Breast epithelium (tissue), 4 donors: ENCODE results near the gene MAP3K12. TPM values are rescaled to one million over a fixed set of nuclear protein-coding genes. Genes with fewer than 3 reads are reported as not detected.

ENCODE experiments used
- DNase-seq, 2 donors: peaks; one replicate each; pipeline ENCODE4 v3.0.0-alpha.2; 2019; ENCODE audit warnings: low spot score in 2 of 2
- H3K27ac ChIP-seq, 2 donors: fragments of 200-600 bp; sonication (generic) in 1 of 2; one replicate each; pipeline ENCODE4 v1.5.1; 2016 to 2019; ENCODE audit warnings: mild to moderate bottlenecking in 1 of 2
- H3K27me3 ChIP-seq, 2 donors: fragments of 200-600 bp; sonication (generic) in 1 of 2; one replicate each; pipeline versions ENCODE4 v1.5.1 to v1.6.0; 2017 to 2019; ENCODE audit warnings: control low read depth in 1 of 2, mild to moderate bottlenecking in 1 of 2
- H3K36me3 ChIP-seq: fragments of 200-600 bp; one replicate; pipeline ENCODE4 v1.5.1; 2019
- H3K4me1 ChIP-seq, 2 donors: fragments of 200-600 bp; sonication (generic); one replicate each; pipeline ENCODE4 v1.5.1; 2016 to 2019; ENCODE audit warnings: control low read depth in 1 of 2
- H3K4me3 ChIP-seq, 3 donors: fragments of 200-600 bp; sonication (generic); 1 replicate in 2 of 3; 2 replicates in 1 of 3; pipeline ENCODE4 v1.5.1; 2016 to 2019; ENCODE audit warnings: mild to moderate bottlenecking in 3 of 3, moderate library complexity in 2 of 3
- H3K9me3 ChIP-seq, 2 donors: fragments of 200-600 bp; sonication (generic) in 1 of 2; one replicate each; pipeline ENCODE4 v1.5.1; 2016 to 2019; ENCODE audit warnings: control low read depth in 1 of 2
- CTCF ChIP-seq, 3 donors: fragments of 450-650 bp; IDR thresholded peaks; one replicate each; pipeline ENCODE4 v1.5.1; 2016 to 2017; ENCODE audit warnings: antibody characterized with exemption in 3 of 3, mild to moderate bottlenecking in 3 of 3, moderate library complexity in 3 of 3
- POLR2A ChIP-seq: fragments of 450-650 bp; IDR thresholded peaks from one replicate; pipeline ENCODE4 v1.6.1; 2016; ENCODE audit warnings: antibody characterized with exemption, mild to moderate bottlenecking, moderate library complexity
- POLR2AphosphoS5 ChIP-seq, 3 donors: sonication (generic); formaldehyde crosslinking; IDR thresholded peaks; one replicate each; pipeline ENCODE4 v1.6.1; 2017; ENCODE audit warnings: antibody characterized with exemption in 3 of 3
- intact Hi-C: fragments of 100-400 bp; cut with DNase I; formaldehyde crosslinking; loops from one replicate; pipeline ENCODE4 v1.15.1; 2023; ENCODE audit warnings: low total_unique reads
- total RNA-seq, 3 donors: library from RNA; depleted of rRNA; stranded (reverse); fragments of >200 nt; gene quantifications; one replicate each; pipeline ENCODE4 v1.1.0, GENCODE V29; 2016

The MAP3K12 gene
- total RNA-seq, 3 donors from 2014 or later = 16.4 to 28.8 (median 24.6) TPM

GRCh38 chr12:53508534-53509170, 9.4 kb upstream of the MAP3K12 start:
- Histone ChIP-seq H3K4me3 (no peak overlapping the region), H3K27ac (no peak overlapping the region), H3K9me3 (no peaks in the 10 kb centered on the region), H3K27me3 (no peaks in the 10 kb centered on the region), H3K4me1 (no peaks in the 10 kb centered on the region), H3K36me3 (no peaks in the 10 kb centered on the region)
- DNase-seq = peak; percentile 81 to 82
- intact Hi-C loops = no loop called here
- TF ChIP-seq POLR2AphosphoS5 (IDR thresholded peaks at IDR 0.05) = peak in 1 of 3 donors; percentile 61
- no peak for TF ChIP-seq POLR2A
- TF ChIP-seq CTCF (IDR thresholded peaks at IDR 0.05) = peak; percentile 89 to 90 (median 90)

- H3K36me3 ChIP-seq = no peaks in the 10 kb centered on the region
- TF ChIP-seq POLR2A = no peak
- no peaks in the 10 kb centered on the region for H3K4me1 ChIP-seq
- no peaks in the 10 kb centered on the region for H3K27me3 ChIP-seq
- DNase-seq = no peak
- H3K9me3 ChIP-seq = no peaks in the 10 kb centered on the region
- H3K27ac ChIP-seq = no peak overlapping the region
- H3K4me3 ChIP-seq = no peak overlapping the region
- intact Hi-C loops = no loop called here
These were observed 8.3 kb upstream of the MAP3K12 start for GRCh38 chr12:53507603-53507885.

- Histone ChIP-seq H3K9me3 (no peaks in the 10 kb centered on the region), H3K36me3 (no peaks in the 10 kb centered on the region), H3K27me3 (no peaks in the 10 kb centered on the region), H3K4me3 (no peak within 1 kb of the TSS), H3K27ac (peak within 1 kb of the TSS; percentile 21 to 45), H3K4me1 (peaks cover under 1 to 3% of the 10 kb centered on the region in 2 donors)
- no peak for DNase-seq
- TF ChIP-seq CTCF (IDR thresholded peaks at IDR 0.05) = no peak
- TF ChIP-seq POLR2A = no peak
- no peak for TF ChIP-seq POLR2AphosphoS5 (IDR thresholded peaks at IDR 0.05)
- intact Hi-C loops = no loop called here
These were observed 7.8 kb upstream of the MAP3K12 start, which contains the start of gene NPFF for GRCh38 chr12:53506881-53507602. Gene NPFF, minus strand, starts transcription at chr12:53507484. Its CDS starts 10 bp downstream, at chr12:53507474.

- peak overlapping the region; percentile 21 to 45 for H3K27ac ChIP-seq
- H3K36me3 ChIP-seq = no peaks in the 10 kb centered on the region
- intact Hi-C loops = no loop called here
- peaks cover 7 to 8% of the 10 kb centered on the region in 2 donors for H3K4me1 ChIP-seq
- H3K9me3 ChIP-seq = no peaks in the 10 kb centered on the region
- no peaks in the 10 kb centered on the region for H3K27me3 ChIP-seq
- DNase-seq = no peak
- no peak for TF ChIP-seq POLR2AphosphoS5 (IDR thresholded peaks at IDR 0.05)
- no peak overlapping the region for H3K4me3 ChIP-seq
These were observed 7.2 kb upstream of the MAP3K12 start for GRCh38 chr12:53506450-53506785.

GRCh38 chr12:53505555-53506449, 6.5 kb upstream of the MAP3K12 start:
- intact Hi-C loops = no loop called here
- no peaks in the 10 kb centered on the region for H3K36me3 ChIP-seq
- peaks cover 7 to 8% of the 10 kb centered on the region in 2 donors for H3K4me1 ChIP-seq
- TF ChIP-seq POLR2AphosphoS5 (IDR thresholded peaks at IDR 0.05) (no peak), POLR2A (no peak), CTCF (IDR thresholded peaks at IDR 0.05) (no peak)
- no peak overlapping the region for H3K4me3 ChIP-seq
- peak overlapping the region; percentile 45 for H3K27ac ChIP-seq
- H3K9me3 ChIP-seq = no peaks in the 10 kb centered on the region
- H3K27me3 ChIP-seq = no peaks in the 10 kb centered on the region
- no peak for DNase-seq
